ENCODE data around the gene IRAK2. TPM values are rescaled to one million over a fixed set of nuclear protein-coding genes. Genes with fewer than 3 reads are reported as not detected.
A peak's percentile ranks its signal among the peaks of the same experiment; 100 is the strongest.

IRAK2 gene
- total RNA-seq, 1 experiment from 2014 or later: 5.5 TPM

DNA sequence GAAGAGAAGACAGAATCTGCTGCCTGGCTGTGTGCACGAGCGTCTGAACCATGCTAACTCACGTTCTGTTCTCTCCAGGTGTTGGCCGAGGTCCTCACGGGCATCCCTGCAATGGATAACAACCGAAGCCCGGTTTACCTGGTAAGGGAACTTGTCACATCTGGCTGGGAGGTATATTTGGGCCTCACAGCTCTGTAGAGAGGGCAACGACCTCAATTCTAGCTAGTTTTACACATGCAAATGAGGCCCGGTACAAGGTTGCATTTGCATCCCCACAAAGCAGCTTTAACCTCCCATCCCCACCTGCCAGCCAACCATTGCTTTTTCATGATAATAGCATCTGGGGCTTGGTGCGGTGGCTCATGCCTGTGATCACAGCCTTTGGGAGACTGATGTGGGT is 61.6 kb downstream of the IRAK2 start:
- no peak for ATAC-seq
- Histone ChIP-seq H3F3A (ENCODE audit: low read length, unreplicated experiment) (no peaks in the 10 kb centered on the region), H3K9me2 (replicated peaks; ENCODE audit: low read length) (no peaks in the 10 kb centered on the region), H3K4me3 (ENCODE audit: low read length) (no peak overlapping the region), H3K9me3 (ENCODE audit: low read length) (no peaks in the 10 kb centered on the region), H3K4me2 (ENCODE audit: low read length) (no peak overlapping the region), H3K27me3 (ENCODE audit: low read length) (no peaks in the 10 kb centered on the region), H4K20me1 (ENCODE audit: low read length) (no peaks in the 10 kb centered on the region), H3K27ac (ENCODE audit: low read length) (no peak overlapping the region), H2AFZ (ENCODE audit: low read length) (no peak overlapping the region), H3K9ac (ENCODE audit: low read length) (no peak overlapping the region), H3K4me1 (ENCODE audit: insufficient read depth, low read length) (peaks cover 26% of the 10 kb centered on the region), H3K36me3 (ENCODE audit: low read depth, low read length) (no peaks in the 10 kb centered on the region), H3K79me2 (ENCODE audit: low read length) (no peaks in the 10 kb centered on the region)
- intact Hi-C loops (cut with micrococcal nuclease): loop anchor here (10.0 kb wide), 1 partner anchor 271 kb away; the partner anchor contains the start of gene PRRT3
- ChIA-PET CTCF (no interaction called here), POLR2A (ENCODE audit: unreplicated experiment) (no interaction called here)
- no TSS peak for BruUV-seq (replicated peaks)
- TF ChIP-seq EZH2phosphoT487 (IDR thresholded peaks at IDR 0.05; ENCODE audit: borderline replicate concordance, low read length) (no peak), EZH2 (IDR thresholded peaks at IDR 0.05; ENCODE audit: low read length, unreplicated experiment) (no peak)
- TF ChIP-seq, protein P1, sequence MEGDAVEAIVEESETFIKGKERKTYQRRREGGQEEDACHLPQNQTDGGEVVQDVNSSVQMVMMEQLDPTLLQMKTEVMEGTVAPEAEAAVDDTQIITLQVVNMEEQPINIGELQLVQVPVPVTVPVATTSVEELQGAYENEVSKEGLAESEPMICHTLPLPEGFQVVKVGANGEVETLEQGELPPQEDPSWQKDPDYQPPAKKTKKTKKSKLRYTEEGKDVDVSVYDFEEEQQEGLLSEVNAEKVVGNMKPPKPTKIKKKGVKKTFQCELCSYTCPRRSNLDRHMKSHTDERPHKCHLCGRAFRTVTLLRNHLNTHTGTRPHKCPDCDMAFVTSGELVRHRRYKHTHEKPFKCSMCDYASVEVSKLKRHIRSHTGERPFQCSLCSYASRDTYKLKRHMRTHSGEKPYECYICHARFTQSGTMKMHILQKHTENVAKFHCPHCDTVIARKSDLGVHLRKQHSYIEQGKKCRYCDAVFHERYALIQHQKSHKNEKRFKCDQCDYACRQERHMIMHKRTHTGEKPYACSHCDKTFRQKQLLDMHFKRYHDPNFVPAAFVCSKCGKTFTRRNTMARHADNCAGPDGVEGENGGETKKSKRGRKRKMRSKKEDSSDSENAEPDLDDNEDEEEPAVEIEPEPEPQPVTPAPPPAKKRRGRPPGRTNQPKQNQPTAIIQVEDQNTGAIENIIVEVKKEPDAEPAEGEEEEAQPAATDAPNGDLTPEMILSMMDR (conservative IDR thresholded peaks at IDR 0.05; ENCODE audit: low read depth, low read length): no peak
- DNase-seq: no peak

DNA sequence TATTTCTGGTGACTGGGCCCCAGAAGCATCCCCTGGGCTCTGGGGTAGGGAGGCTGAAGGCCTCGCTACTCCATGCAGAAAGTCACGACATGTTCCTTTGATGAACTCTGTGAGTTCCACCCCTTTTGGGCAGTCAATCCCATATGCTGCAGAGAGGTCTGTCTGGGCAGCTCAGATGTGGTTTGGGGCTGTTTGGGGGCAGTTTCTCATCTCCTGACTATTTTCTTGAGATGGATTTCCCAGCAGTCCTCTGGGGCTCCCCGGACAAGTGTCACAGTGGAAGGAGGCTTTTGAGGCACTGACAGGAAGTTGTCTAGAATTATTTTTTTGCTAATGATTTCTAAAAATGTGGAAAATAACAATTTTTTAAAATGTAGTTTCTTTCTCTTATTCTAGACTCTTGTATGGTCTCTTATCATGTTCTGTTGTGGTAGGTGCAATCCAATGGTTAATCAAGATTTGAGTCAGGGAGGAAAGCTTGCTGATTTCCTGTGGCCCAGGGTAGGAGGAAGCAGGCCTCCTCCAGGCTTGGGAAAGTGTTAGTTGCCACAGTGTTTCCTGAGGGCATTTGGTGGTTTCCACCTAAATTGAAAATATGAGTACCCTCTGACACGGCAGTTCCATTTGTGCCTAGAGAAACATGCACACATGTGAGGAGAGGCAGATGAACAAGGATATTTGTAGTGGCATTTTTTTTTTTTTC is 63.7 kb downstream of the IRAK2 start:
- no TSS peak for BruUV-seq (replicated peaks)
- Histone ChIP-seq H3K4me2 (ENCODE audit: low read length) (no peak overlapping the region), H3K4me3 (ENCODE audit: low read length) (no peak overlapping the region), H2AFZ (ENCODE audit: low read length) (no peak overlapping the region), H3K9me3 (ENCODE audit: low read length) (no peaks in the 10 kb centered on the region), H3K27ac (ENCODE audit: low read length) (no peak overlapping the region), H3K9me2 (replicated peaks; ENCODE audit: low read length) (no peaks in the 10 kb centered on the region), H3K4me1 (ENCODE audit: insufficient read depth, low read length) (peaks cover 11% of the 10 kb centered on the region; the same call in 1 of the 2 replicates), H3K9ac (ENCODE audit: low read length) (no peak overlapping the region), H4K20me1 (ENCODE audit: low read length) (no peaks in the 10 kb centered on the region), H3F3A (ENCODE audit: low read length, unreplicated experiment) (no peaks in the 10 kb centered on the region), H3K36me3 (ENCODE audit: low read depth, low read length) (no peaks in the 10 kb centered on the region), H3K79me2 (ENCODE audit: low read length) (no peaks in the 10 kb centered on the region), H3K27me3 (ENCODE audit: low read length) (no peaks in the 10 kb centered on the region)
- CTCF ChIA-PET: no interaction called here
- no peak; the same call in 1 of the 2 replicates for ATAC-seq
- DNase-seq: peak; percentile 61
- intact Hi-C loops (cut with micrococcal nuclease): loop anchor here (10.0 kb wide), 1 partner anchor 274 kb away; the partner anchor contains the start of gene PRRT3
- POLR2A ChIA-PET (ENCODE audit: unreplicated experiment): no interaction called here
- no peak for TF ChIP-seq EZH2phosphoT487 (IDR thresholded peaks at IDR 0.05; ENCODE audit: borderline replicate concordance, low read length)
- no peak for TF ChIP-seq EZH2 (IDR thresholded peaks at IDR 0.05; ENCODE audit: low read length, unreplicated experiment)
- TF ChIP-seq, protein P1 (conservative IDR thresholded peaks at IDR 0.05; ENCODE audit: low read depth, low read length): no peak

DNA sequence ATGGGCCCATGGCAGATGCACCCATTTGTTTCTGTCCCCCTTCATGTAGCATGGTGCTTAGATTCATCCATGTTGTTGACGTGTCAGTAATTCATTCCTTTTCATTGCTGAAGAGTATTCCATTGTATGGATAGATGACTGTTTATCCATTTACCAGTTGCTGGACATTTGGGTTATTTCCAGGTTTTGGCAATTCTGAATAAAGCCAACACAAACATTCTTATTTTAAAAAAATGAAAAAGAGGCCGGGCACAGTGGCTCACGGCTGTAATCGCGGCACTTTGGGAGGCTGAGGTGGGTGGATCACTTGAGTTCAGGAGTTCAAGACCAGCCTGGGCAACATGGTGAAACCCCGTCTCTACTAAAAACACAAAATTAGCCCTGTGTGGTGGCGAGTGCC is 64.9 kb downstream of the IRAK2 start:
- no peak for ATAC-seq
- Histone ChIP-seq H2AFZ (ENCODE audit: low read length) (no peak overlapping the region), H3F3A (ENCODE audit: low read length, unreplicated experiment) (no peaks in the 10 kb centered on the region), H3K4me3 (ENCODE audit: low read length) (no peak overlapping the region), H3K79me2 (ENCODE audit: low read length) (no peaks in the 10 kb centered on the region), H3K4me1 (ENCODE audit: insufficient read depth, low read length) (0 out of 2 replicates have a peak, but pooled peaks cover 6% of the 10 kb centered on the region), H3K27ac (ENCODE audit: low read length) (no peak overlapping the region), H4K20me1 (ENCODE audit: low read length) (no peaks in the 10 kb centered on the region), H3K9ac (ENCODE audit: low read length) (no peak overlapping the region), H3K4me2 (ENCODE audit: low read length) (no peak overlapping the region), H3K9me2 (replicated peaks; ENCODE audit: low read length) (no peaks in the 10 kb centered on the region), H3K27me3 (ENCODE audit: low read length) (no peaks in the 10 kb centered on the region), H3K9me3 (ENCODE audit: low read length) (no peaks in the 10 kb centered on the region), H3K36me3 (ENCODE audit: low read depth, low read length) (peaks cover 1% of the 10 kb centered on the region; the same call in 1 of the 2 replicates)
- CTCF ChIA-PET: no interaction called here
- no TSS peak for BruUV-seq (replicated peaks)
- DNase-seq: no peak
- intact Hi-C loops (cut with micrococcal nuclease): loop anchor here (10.0 kb wide), 1 partner anchor 275 kb away; the partner anchor contains the start of gene PRRT3
- POLR2A ChIA-PET (ENCODE audit: unreplicated experiment): no interaction called here
- TF ChIP-seq, protein P1 (conservative IDR thresholded peaks at IDR 0.05; ENCODE audit: low read depth, low read length): no peak
- no peak for TF ChIP-seq EZH2phosphoT487 (IDR thresholded peaks at IDR 0.05; ENCODE audit: borderline replicate concordance, low read length)
- TF ChIP-seq EZH2 (IDR thresholded peaks at IDR 0.05; ENCODE audit: low read length, unreplicated experiment): no peak
